Neural progenitor cell (in vitro differentiated cells): ENCODE results near the gene GNL2. TPM values are rescaled to one million over a fixed set of nuclear protein-coding genes. Genes with fewer than 3 reads are reported as not detected.

ENCODE experiments used
- DNase-seq: peaks from one replicate; pipeline ENCODE4 v3.0.0-alpha.2; 2016; ENCODE audit warnings: low spot score
- H2AFZ ChIP-seq: fragments of 200-600 bp; sonication (generic); replicated peaks from 2 replicates; pipeline ENCODE4 v1.6.1; 2016; ENCODE audit warnings: antibody characterized with exemption
- H3F3A ChIP-seq: fragments of 200-600 bp; sonication (generic); 2 replicates; pipeline ENCODE4 v1.6.1; 2016; ENCODE audit warnings: antibody characterized with exemption, low read depth
- H3K27ac ChIP-seq: fragments of 200-600 bp; sonication (generic); 2 replicates; pipeline ENCODE4 v1.5.1; 2016; ENCODE audit warnings: mild to moderate bottlenecking
- H3K27me3 ChIP-seq: fragments of 200-600 bp; sonication (generic); 2 replicates; pipeline ENCODE4 v1.6.1; 2016; ENCODE audit warnings: mild to moderate bottlenecking, moderate library complexity
- H3K36me3 ChIP-seq: fragments of 200-600 bp; sonication (generic); 2 replicates; pipeline ENCODE4 v1.5.1; 2016
- H3K4me1 ChIP-seq: fragments of 200-600 bp; sonication (generic); 2 replicates; pipeline ENCODE4 v1.6.1; 2016; ENCODE audit warnings: mixed run types
- H3K4me2 ChIP-seq: fragments of 200-600 bp; sonication (generic); 2 replicates; pipeline ENCODE4 v1.6.1; 2016
- H3K4me3 ChIP-seq: fragments of 200-600 bp; sonication (generic); 2 replicates; pipeline ENCODE4 v1.5.1; 2016
- H3K79me2 ChIP-seq: fragments of 200-600 bp; sonication (generic); 2 replicates; pipeline ENCODE4 v1.6.1; 2016; ENCODE audit warnings: low read depth
- H3K9ac ChIP-seq: fragments of 200-600 bp; sonication (generic); 2 replicates; pipeline ENCODE4 v1.6.1; 2016
- H3K9me3 ChIP-seq: fragments of 200-600 bp; sonication (generic); 2 replicates; pipeline ENCODE4 v1.5.1; 2016; ENCODE audit warnings: low read depth
- H4K20me1 ChIP-seq: fragments of 200-600 bp; sonication (generic); 2 replicates; pipeline ENCODE4 v1.6.1; 2016; ENCODE audit warnings: low read depth
- H3K27ac Mint-ChIP-seq: 3 replicates; pipeline ENCODE4 v1.8.0; 2021; ENCODE audit warnings: mixed read lengths
- H3K27me3 Mint-ChIP-seq: 2 replicates; pipeline ENCODE4 v1.8.0; 2022; ENCODE audit warnings: low read depth, mild to moderate bottlenecking, inconsistent platforms, moderate library complexity, mixed read lengths; ENCODE audit not compliant: insufficient read depth
- H3K36me3 Mint-ChIP-seq: 3 replicates; pipeline ENCODE4 v1.8.0; 2021; ENCODE audit warnings: mixed read lengths
- H3K4me1 Mint-ChIP-seq: 3 replicates; pipeline ENCODE4 v1.8.0; 2021; ENCODE audit warnings: mixed read lengths
- H3K4me3 Mint-ChIP-seq: 3 replicates; pipeline ENCODE4 v1.8.0; 2021; ENCODE audit warnings: mild to moderate bottlenecking, moderate library complexity, mixed read lengths
- H3K9me3 Mint-ChIP-seq: 3 replicates; pipeline ENCODE4 v1.8.0; 2020; ENCODE audit warnings: mixed read lengths
- EZH2 ChIP-seq: fragments of 200-600 bp; sonication (generic); IDR thresholded peaks from 2 replicates; pipeline ENCODE4 v1.6.1; 2017; ENCODE audit warnings: antibody characterized with exemption, mild to moderate bottlenecking, moderate library complexity
- EZH2phosphoT487 ChIP-seq: fragments of 200-600 bp; sonication (generic); IDR thresholded peaks from 2 replicates; pipeline ENCODE4 v1.6.1; 2017; ENCODE audit warnings: antibody characterized with exemption
- total RNA-seq: library from RNA; depleted of rRNA; stranded (reverse); fragments of >200 nt; gene quantifications from 2 replicates; pipeline ENCODE4 v1.2.3, GENCODE V29; 2015; ENCODE audit warnings: low replicate concordance
- TF ChIP-seq, protein P1 (sequence below): fragments of 200-600 bp; sonication (generic); IDR thresholded peaks from 2 replicates; pipeline ENCODE4 v1.5.1; 2017; ENCODE audit warnings: antibody characterized with exemption, mild to moderate bottlenecking

The GNL2 gene
- total RNA-seq, 1 donor from 2014 or later: 67.1 TPM

DNA sequence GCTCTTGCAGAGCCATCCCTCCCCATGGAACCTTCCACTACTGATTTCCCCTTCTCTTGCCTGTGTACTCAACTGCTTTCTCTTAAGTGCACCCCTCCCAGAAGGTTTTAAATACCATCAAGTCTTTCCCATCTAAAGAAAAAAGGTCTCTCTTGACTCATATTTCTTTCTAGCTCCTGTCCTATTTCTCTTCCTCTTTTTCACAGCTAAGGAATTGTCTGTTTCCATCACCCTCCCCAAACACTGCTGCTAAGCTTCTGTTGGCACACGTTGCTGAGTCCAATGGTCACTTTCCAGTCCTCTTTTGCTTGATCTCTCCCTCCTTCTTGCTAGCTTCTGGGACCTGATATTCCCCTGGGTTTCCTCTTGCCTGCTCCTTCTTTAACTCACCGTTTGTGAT is 13.3 kb upstream of the GNL2 start:
- H3K79me2 ChIP-seq: no peaks in the 10 kb centered on the region
- no peaks in the 10 kb centered on the region for H3K4me1 Mint-ChIP-seq
- H3K36me3 Mint-ChIP-seq: peaks cover 5% of the 10 kb centered on the region
- no peak overlapping the region for H3K27ac ChIP-seq
- no peaks in the 10 kb centered on the region for H3K9me3 ChIP-seq
- H3K4me2 ChIP-seq: no peak overlapping the region
- H3K4me3 Mint-ChIP-seq: no peak overlapping the region
- DNase-seq: no peak
- H3K4me3 ChIP-seq: no peak overlapping the region
- no peaks in the 10 kb centered on the region for H3K9me3 Mint-ChIP-seq
- no peaks in the 10 kb centered on the region for H3F3A ChIP-seq
- H2AFZ ChIP-seq: no peak overlapping the region
- no peaks in the 10 kb centered on the region for H4K20me1 ChIP-seq
- no peaks in the 10 kb centered on the region for H3K4me1 ChIP-seq
- H3K36me3 ChIP-seq: no peaks in the 10 kb centered on the region
- no peak overlapping the region for H3K9ac ChIP-seq
- no peak overlapping the region for H3K27ac Mint-ChIP-seq
- peaks cover 11% of the 10 kb centered on the region for H3K27me3 Mint-ChIP-seq
- TF ChIP-seq, protein P1, sequence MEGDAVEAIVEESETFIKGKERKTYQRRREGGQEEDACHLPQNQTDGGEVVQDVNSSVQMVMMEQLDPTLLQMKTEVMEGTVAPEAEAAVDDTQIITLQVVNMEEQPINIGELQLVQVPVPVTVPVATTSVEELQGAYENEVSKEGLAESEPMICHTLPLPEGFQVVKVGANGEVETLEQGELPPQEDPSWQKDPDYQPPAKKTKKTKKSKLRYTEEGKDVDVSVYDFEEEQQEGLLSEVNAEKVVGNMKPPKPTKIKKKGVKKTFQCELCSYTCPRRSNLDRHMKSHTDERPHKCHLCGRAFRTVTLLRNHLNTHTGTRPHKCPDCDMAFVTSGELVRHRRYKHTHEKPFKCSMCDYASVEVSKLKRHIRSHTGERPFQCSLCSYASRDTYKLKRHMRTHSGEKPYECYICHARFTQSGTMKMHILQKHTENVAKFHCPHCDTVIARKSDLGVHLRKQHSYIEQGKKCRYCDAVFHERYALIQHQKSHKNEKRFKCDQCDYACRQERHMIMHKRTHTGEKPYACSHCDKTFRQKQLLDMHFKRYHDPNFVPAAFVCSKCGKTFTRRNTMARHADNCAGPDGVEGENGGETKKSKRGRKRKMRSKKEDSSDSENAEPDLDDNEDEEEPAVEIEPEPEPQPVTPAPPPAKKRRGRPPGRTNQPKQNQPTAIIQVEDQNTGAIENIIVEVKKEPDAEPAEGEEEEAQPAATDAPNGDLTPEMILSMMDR: no peak
- TF ChIP-seq EZH2phosphoT487: no peak
- no peak for TF ChIP-seq EZH2
- H3K27me3 ChIP-seq: peaks cover 96% of the 10 kb centered on the region

DNA sequence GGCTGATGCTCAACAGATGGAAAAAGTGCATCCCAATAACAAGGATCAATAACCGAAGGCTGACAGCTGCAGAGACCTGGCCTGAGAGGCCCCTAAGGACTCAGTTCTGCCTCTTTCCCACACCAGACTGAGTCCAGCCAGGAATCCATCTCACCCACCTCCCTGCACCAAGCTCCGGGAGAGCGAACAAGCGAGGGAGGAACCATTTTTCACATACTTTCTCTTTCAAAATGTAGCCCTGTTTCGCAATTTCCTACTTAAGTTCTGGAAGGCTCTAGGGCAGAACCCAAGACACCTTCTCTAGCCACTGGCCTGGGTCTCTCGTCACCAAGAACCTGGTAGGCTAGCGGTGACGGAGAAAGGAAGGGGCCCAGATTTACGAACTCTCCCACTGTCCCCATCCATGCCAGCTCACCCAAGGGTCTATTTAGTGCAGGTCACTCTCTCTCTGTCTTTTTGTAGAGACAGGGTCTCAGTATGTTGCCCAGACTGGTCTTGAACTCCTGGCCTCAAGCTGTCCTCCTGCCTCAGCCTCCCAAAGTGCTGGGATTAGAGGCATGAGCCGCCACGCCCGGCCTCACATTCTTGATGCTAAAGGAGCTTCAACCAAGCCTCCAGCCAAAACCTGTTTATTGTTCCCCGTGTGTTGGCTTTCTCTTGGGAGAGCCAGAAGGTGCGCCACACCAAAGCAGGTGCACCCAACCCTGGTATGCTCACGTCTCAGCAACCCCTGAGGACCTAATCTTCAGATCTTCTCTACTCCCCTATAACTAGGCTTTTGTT is 10.9 kb upstream of the GNL2 start:
- no peaks in the 10 kb centered on the region for H3K9me3 ChIP-seq
- Mint-ChIP-seq H3K4me3 (no peak overlapping the region), H3K36me3 (no peaks in the 10 kb centered on the region), H3K9me3 (no peaks in the 10 kb centered on the region), H3K27me3 (peaks cover 8% of the 10 kb centered on the region), H3K4me1 (peaks cover 8% of the 10 kb centered on the region), H3K27ac (no peak overlapping the region)
- no peaks in the 10 kb centered on the region for H3K4me1 ChIP-seq
- no peak overlapping the region for H3K4me3 ChIP-seq
- H2AFZ ChIP-seq: no peak overlapping the region
- no peak for DNase-seq
- no peaks in the 10 kb centered on the region for H3F3A ChIP-seq
- H3K36me3 ChIP-seq: no peaks in the 10 kb centered on the region
- H4K20me1 ChIP-seq: no peaks in the 10 kb centered on the region
- H3K4me2 ChIP-seq: no peak overlapping the region
- H3K9ac ChIP-seq: no peak overlapping the region
- H3K27ac ChIP-seq: no peak overlapping the region
- TF ChIP-seq, protein P1: no peak
- TF ChIP-seq EZH2phosphoT487: no peak
- TF ChIP-seq EZH2: no peak
- H3K79me2 ChIP-seq: no peaks in the 10 kb centered on the region
- H3K27me3 ChIP-seq: peaks cover 88% of the 10 kb centered on the region

DNA sequence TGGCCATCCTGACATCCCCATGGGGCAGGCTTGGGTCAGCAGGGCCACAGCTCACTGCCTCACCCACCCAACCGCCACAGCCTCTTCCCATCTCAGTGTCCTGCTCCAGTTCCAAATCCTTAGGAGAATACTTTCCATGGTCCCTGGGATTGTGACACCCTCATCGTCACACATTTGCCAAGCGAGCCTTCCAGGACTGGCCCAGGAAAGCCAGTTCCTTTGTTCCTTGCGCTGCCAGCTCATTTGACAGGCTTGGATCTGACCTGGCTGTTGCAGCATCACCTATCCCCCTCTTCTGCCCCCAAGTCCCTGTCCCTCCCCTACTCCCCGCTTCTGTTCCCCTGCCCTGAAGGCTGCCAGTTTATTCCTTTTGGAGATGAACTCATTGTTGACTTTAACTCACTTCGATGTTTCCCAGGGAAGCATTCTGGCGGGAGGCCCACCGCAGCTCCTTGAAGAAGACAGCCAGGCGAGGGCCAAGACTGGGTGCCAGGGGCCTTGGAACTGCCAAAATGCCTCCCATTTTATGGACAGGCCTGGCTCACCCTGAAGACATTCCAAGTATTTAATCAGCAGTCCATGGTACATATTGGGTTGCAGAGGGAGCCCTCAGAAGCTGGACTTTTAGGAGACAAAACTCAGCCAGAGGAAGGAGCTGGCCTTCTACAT is 10.2 kb upstream of the GNL2 start:
- DNase-seq: no peak
- no peak overlapping the region for H3K9ac ChIP-seq
- no peak overlapping the region for H3K4me2 ChIP-seq
- Mint-ChIP-seq H3K27ac (peak overlapping the region; percentile 68), H3K9me3 (no peaks in the 10 kb centered on the region), H3K4me1 (peaks cover 12% of the 10 kb centered on the region), H3K4me3 (no peak overlapping the region), H3K27me3 (peaks cover 10% of the 10 kb centered on the region), H3K36me3 (no peaks in the 10 kb centered on the region)
- H3K4me1 ChIP-seq: no peaks in the 10 kb centered on the region
- H3K79me2 ChIP-seq: no peaks in the 10 kb centered on the region
- H3K27me3 ChIP-seq: peaks cover 88% of the 10 kb centered on the region
- no peaks in the 10 kb centered on the region for H3F3A ChIP-seq
- H3K36me3 ChIP-seq: no peaks in the 10 kb centered on the region
- H3K4me3 ChIP-seq: no peak overlapping the region
- no peaks in the 10 kb centered on the region for H3K9me3 ChIP-seq
- TF ChIP-seq EZH2phosphoT487 (no peak), EZH2 (no peak)
- TF ChIP-seq, protein P1: no peak
- no peak overlapping the region for H3K27ac ChIP-seq
- H2AFZ ChIP-seq: no peak overlapping the region
- no peaks in the 10 kb centered on the region for H4K20me1 ChIP-seq
